ENCODE results near the gene R3HCC1L. TPM values are rescaled to one million over a fixed set of nuclear protein-coding genes. Genes with fewer than 3 reads are reported as not detected.

Gene R3HCC1L
- total and polyA plus RNA-seq, 12 donors, result 6.5 to 24.3 (median 10.1) TPM

- TF ChIP-seq POLR2A (IDR thresholded peaks at IDR 0.05), result no peak
- TF ChIP-seq, protein P1, sequence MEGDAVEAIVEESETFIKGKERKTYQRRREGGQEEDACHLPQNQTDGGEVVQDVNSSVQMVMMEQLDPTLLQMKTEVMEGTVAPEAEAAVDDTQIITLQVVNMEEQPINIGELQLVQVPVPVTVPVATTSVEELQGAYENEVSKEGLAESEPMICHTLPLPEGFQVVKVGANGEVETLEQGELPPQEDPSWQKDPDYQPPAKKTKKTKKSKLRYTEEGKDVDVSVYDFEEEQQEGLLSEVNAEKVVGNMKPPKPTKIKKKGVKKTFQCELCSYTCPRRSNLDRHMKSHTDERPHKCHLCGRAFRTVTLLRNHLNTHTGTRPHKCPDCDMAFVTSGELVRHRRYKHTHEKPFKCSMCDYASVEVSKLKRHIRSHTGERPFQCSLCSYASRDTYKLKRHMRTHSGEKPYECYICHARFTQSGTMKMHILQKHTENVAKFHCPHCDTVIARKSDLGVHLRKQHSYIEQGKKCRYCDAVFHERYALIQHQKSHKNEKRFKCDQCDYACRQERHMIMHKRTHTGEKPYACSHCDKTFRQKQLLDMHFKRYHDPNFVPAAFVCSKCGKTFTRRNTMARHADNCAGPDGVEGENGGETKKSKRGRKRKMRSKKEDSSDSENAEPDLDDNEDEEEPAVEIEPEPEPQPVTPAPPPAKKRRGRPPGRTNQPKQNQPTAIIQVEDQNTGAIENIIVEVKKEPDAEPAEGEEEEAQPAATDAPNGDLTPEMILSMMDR (IDR thresholded peaks at IDR 0.05), result no peak
- 89 to 98% (median 96%) methylated on average over 2 of the region's 2 CpGs for WGBS, 4 donors
- H3K4me1 ChIP-seq (replicated peaks in 1 of 2), result peaks cover 0 to 9% of the 10 kb centered on the region in 2 donors
- H3K4me3 ChIP-seq, result no peak overlapping the region
- no peaks in the 10 kb centered on the region for H3K27me3 ChIP-seq
- no peak overlapping the region for H3K27ac ChIP-seq
- no peaks in the 10 kb centered on the region for H3K36me3 ChIP-seq (replicated peaks in 1 of 2)
- intact Hi-C loops (cut with DNase I), result no loop called here
- H3K9me3 ChIP-seq (replicated peaks in 1 of 3), result no peaks in the 10 kb centered on the region
- DNase-seq, result no peak
Observed at GRCh38 chr10:98193037-98193436, 58.6 kb downstream of the R3HCC1L start.

DNA sequence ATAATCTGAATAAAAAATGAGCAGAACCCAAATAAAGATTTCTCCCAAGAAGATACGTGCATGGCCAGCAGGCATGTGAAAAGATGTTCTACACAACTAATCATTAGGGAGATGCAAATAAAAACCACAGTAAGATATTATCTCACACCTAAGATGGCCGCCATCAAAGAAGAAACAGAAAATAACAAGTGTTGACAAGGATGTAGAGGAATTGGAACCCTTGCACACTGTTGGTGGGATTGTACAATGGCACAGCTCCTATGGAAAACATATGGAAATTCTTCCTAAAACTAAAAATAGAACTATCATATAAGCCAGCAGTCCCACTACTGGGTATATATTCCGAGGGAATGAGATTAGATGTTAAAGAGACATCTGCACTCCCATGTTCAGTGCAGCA is 60.2 kb downstream of the R3HCC1L start:
- no peak for TF ChIP-seq POLR2A (IDR thresholded peaks at IDR 0.05)
- TF ChIP-seq, protein P1 (IDR thresholded peaks at IDR 0.05), result no peak
- Histone ChIP-seq H3K4me3 (no peak overlapping the region), H3K4me1 (replicated peaks in 1 of 2) (peaks cover 0 to 9% of the 10 kb centered on the region in 2 donors), H3K27ac (no peak overlapping the region), H3K9me3 (replicated peaks in 1 of 3) (no peaks in the 10 kb centered on the region), H3K36me3 (replicated peaks in 1 of 2) (no peaks in the 10 kb centered on the region), H3K27me3 (no peaks in the 10 kb centered on the region)
- no peak for DNase-seq
- WGBS, 4 donors, result 95 to 98% (median 97%) methylated on average over 3 of the region's 3 CpGs
- intact Hi-C loops (cut with DNase I), result no loop called here

GRCh38 chr10:98195120-98195519 is 60.7 kb downstream of the R3HCC1L start:
- Histone ChIP-seq H3K27ac (no peak overlapping the region), H3K27me3 (no peaks in the 10 kb centered on the region), H3K36me3 (replicated peaks in 1 of 2) (no peaks in the 10 kb centered on the region), H3K9me3 (replicated peaks in 1 of 3) (no peaks in the 10 kb centered on the region), H3K4me3 (no peak overlapping the region), H3K4me1 (replicated peaks in 1 of 2) (peaks cover 0 to 9% of the 10 kb centered on the region in 2 donors)
- intact Hi-C loops (cut with DNase I), result no loop called here
- no peak for TF ChIP-seq POLR2A (IDR thresholded peaks at IDR 0.05)
- TF ChIP-seq, protein P1 (IDR thresholded peaks at IDR 0.05), result no peak
- DNase-seq, result no peak
- WGBS, 4 donors, result 79 to 88% (median 86%) methylated on average over 1 of the region's 1 CpG

DNA sequence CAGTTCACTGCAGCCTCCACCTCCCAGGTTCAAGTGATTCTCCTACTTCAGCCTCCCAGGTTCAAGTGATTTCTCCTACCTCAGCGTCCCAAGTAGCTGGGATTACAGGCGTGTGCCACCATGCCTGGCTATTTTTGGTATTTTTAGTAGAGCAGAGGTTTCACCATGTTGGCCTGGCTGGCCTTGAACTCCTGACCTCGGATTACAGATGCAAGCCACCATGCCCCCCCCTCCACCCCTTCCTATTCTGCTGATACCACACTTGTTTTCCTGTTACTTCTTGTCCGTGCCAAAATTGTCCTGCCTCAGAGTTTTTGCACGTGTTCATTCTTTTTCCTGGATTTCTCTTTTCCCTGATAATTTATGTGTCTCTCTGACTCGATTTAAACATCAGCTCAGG is 62.5 kb downstream of the R3HCC1L start:
- TF ChIP-seq POLR2A (IDR thresholded peaks at IDR 0.05), result no peak
- TF ChIP-seq, protein P1 (IDR thresholded peaks at IDR 0.05), result no peak
- 60 to 71% (median 67%) methylated on average over 6 of the region's 6 CpGs for WGBS, 4 donors
- no peaks in the 10 kb centered on the region for H3K36me3 ChIP-seq (replicated peaks in 1 of 2)

More for the DNA sequence above, 62.5 kb downstream of the R3HCC1L start:
- Histone ChIP-seq H3K27ac (no peak overlapping the region), H3K27me3 (no peaks in the 10 kb centered on the region), H3K9me3 (replicated peaks in 1 of 3) (no peaks in the 10 kb centered on the region), H3K4me3 (no peak overlapping the region), H3K4me1 (replicated peaks in 1 of 2) (peaks cover 0 to 9% of the 10 kb centered on the region in 2 donors)
- intact Hi-C loops (cut with DNase I), result no loop called here
- DNase-seq, result peak in 6 of 7 donors; percentile 17 to 57 (median 40)
